SK-N-SH (cell line): ENCODE results near the gene C19orf81. TPM values are rescaled to one million over a fixed set of nuclear protein-coding genes. Genes with fewer than 3 reads are reported as not detected.

ENCODE experiments used
- CTCF ChIA-PET: fragments of 300-600, 350-600 bp; formaldehyde crosslinking; extraction: SDS; loops from one replicate; lab custom pipeline; 2021; lab: Yijun Ruan, JAX
- POLR2A ChIA-PET: fragments of 350-600 bp; sonication (Branson Sonifier 250); formaldehyde crosslinking; extraction: SDS; loops from one replicate; lab custom pipeline; 2020; ENCODE audit warnings: antibody characterized with exemption, inconsistent platforms; lab: Yijun Ruan, JAX
- DNase-seq: peaks from one replicate; pipeline ENCODE4 v3.0.0; 2012
- H2AFZ ChIP-seq: fragments of 200-600 bp; sonication (generic); 2 replicates; pipeline ENCODE4 v1.8.1; 2016; ENCODE audit warnings: antibody characterized with exemption, mild to moderate bottlenecking, low read depth
- H3F3A ChIP-seq: fragments of 200-600 bp; sonication (generic); replicated peaks from 2 replicates; pipeline ENCODE3; 2016; ENCODE audit warnings: antibody characterized with exemption, mild to moderate bottlenecking; ENCODE audit not compliant: insufficient read depth
- H3K27ac ChIP-seq, 2 experiments: fragments of 200-500 bp in 1 of 2; fragments of 200-600 bp in 1 of 2; sonication (Bioruptor generic) in 1 of 2; sonication (generic), shearing (Covaris generic) in 1 of 2; 2 replicates each; pipeline versions ENCODE4 v1.5.1 to v1.6.1; 2014 to 2016; ENCODE audit warnings: low read depth in 2 of 2, inconsistent platforms in 1 of 2, low read length in 1 of 2, mild to moderate bottlenecking in 1 of 2, mixed read lengths in 1 of 2
- H3K27me3 ChIP-seq: fragments of 200-600 bp; sonication (generic), shearing (Covaris generic); 2 replicates; pipeline ENCODE4 v1.6.1; 2016; ENCODE audit warnings: mixed run types; ENCODE audit not compliant: insufficient read depth
- H3K36me3 ChIP-seq, 2 experiments: fragments of 200-500 bp in 1 of 2; fragments of 200-600 bp in 1 of 2; sonication (Bioruptor generic) in 1 of 2; sonication (generic) in 1 of 2; replicated peaks in 1 of 2; 2 replicates each; pipeline versions ENCODE3 to v1.5.1; 2014 to 2016; ENCODE audit warnings: low read length in 1 of 2, mild to moderate bottlenecking in 1 of 2; ENCODE audit not compliant: insufficient read depth in 2 of 2, control insufficient read depth in 1 of 2
- H3K4me1 ChIP-seq, 2 experiments: fragments of 200-500 bp in 1 of 2; fragments of 200-600 bp in 1 of 2; sonication (Bioruptor generic) in 1 of 2; sonication (generic), shearing (Covaris generic) in 1 of 2; 2 replicates each; pipeline versions ENCODE4 v1.5.1 to v1.6.1; 2014 to 2016; ENCODE audit warnings: low read depth in 1 of 2, low read length in 1 of 2, mixed run types in 1 of 2; ENCODE audit not compliant: insufficient read depth in 2 of 2, control insufficient read depth in 1 of 2
- H3K4me2 ChIP-seq: fragments of 200-600 bp; sonication (generic), shearing (Covaris generic); 2 replicates; pipeline ENCODE4 v1.6.1; 2017; ENCODE audit warnings: mixed run types
- H3K4me3 ChIP-seq, 2 experiments: fragments of 200-500 bp in 1 of 2; fragments of 200-600 bp in 1 of 2; sonication (Bioruptor generic) in 1 of 2; sonication (generic), shearing (Covaris generic) in 1 of 2; 2 replicates each; pipeline versions ENCODE4 v1.5.1 to v1.8.1; 2014 to 2016; ENCODE audit warnings: low read depth in 2 of 2, inconsistent platforms in 1 of 2, low read length in 1 of 2, mild to moderate bottlenecking in 1 of 2, mixed read lengths in 1 of 2, moderate library complexity in 1 of 2
- H3K79me2 ChIP-seq: fragments of 200-600 bp; sonication (generic); 2 replicates; pipeline ENCODE4 v1.8.1; 2017; ENCODE audit warnings: mild to moderate bottlenecking; ENCODE audit not compliant: insufficient read depth
- H3K9ac ChIP-seq: fragments of 200-600 bp; sonication (generic); 2 replicates; pipeline ENCODE4 v1.6.1; 2017; ENCODE audit warnings: mixed run types
- H3K9me2 ChIP-seq: fragments of 200-600 bp; sonication (generic); 2 replicates; pipeline ENCODE4 v1.6.1; 2017; ENCODE audit warnings: mixed run types
- H3K9me3 ChIP-seq: fragments of 200-600 bp; sonication (generic); 2 replicates; pipeline ENCODE4 v1.6.1; 2017; ENCODE audit warnings: mixed run types, mild to moderate bottlenecking, moderate library complexity
- H4K20me1 ChIP-seq: fragments of 200-600 bp; sonication (generic); 2 replicates; pipeline ENCODE4 v1.6.1; 2017; ENCODE audit warnings: mild to moderate bottlenecking, mixed run types; ENCODE audit not compliant: insufficient read depth
- CHD2 ChIP-seq: fragments of 150-350 bp; IDR thresholded peaks from 2 replicates; pipeline ENCODE4 v1.6.1; 2018; ENCODE audit warnings: low read length; ENCODE audit not compliant: partially characterized antibody
- CTCF ChIP-seq: fragments of 200-600 bp; sonication (generic); IDR thresholded peaks from 2 replicates; pipeline ENCODE4 v1.6.1; 2017; ENCODE audit warnings: antibody characterized with exemption, mild to moderate bottlenecking, moderate library complexity
- ELF1 ChIP-seq: IDR thresholded peaks from 2 replicates; pipeline ENCODE4 v1.4.0; 2012
- EP300 ChIP-seq, 2 experiments: IDR thresholded peaks; 2 replicates each; pipeline versions ENCODE4 v1.4.0 to v1.6.1; 2012; ENCODE audit warnings: borderline replicate concordance in 1 of 2, low read depth in 1 of 2, low read length in 1 of 2
- FOXJ3 ChIP-seq: sonication (generic); formaldehyde crosslinking; IDR thresholded peaks from 2 replicates; pipeline ENCODE4 v1.5.1; 2020; ENCODE audit warnings: mild to moderate bottlenecking, missing genetic modification reagents
- GABPA ChIP-seq: IDR thresholded peaks from 2 replicates; pipeline ENCODE4 v1.4.0; 2012; ENCODE audit warnings: low read depth, mild to moderate bottlenecking
- GATA2 ChIP-seq: sonication (generic); formaldehyde crosslinking; IDR thresholded peaks from 2 replicates; pipeline ENCODE4 v1.5.0; 2020; ENCODE audit warnings: mild to moderate bottlenecking, missing genetic modification reagents
- JUND ChIP-seq: IDR thresholded peaks from 2 replicates; pipeline ENCODE4 v1.4.0; 2012
- MAX ChIP-seq: IDR thresholded peaks from 2 replicates; pipeline ENCODE4 v1.4.0; 2012; ENCODE audit warnings: low read depth
- MXI1 ChIP-seq: IDR thresholded peaks from 2 replicates; pipeline ENCODE4 v1.6.1; 2012; ENCODE audit warnings: mild to moderate bottlenecking, low read depth, low read length, improper control_type of control experiment
- NFIC ChIP-seq: IDR thresholded peaks from 2 replicates; pipeline ENCODE4 v1.4.0; 2012; ENCODE audit warnings: borderline replicate concordance
- POLR2AphosphoS5 ChIP-seq: IDR thresholded peaks from 2 replicates; pipeline ENCODE4 v1.6.1; 2012; ENCODE audit warnings: low read depth, low read length
- RAD21 ChIP-seq: IDR thresholded peaks from 2 replicates; pipeline ENCODE4 v1.6.1; 2012; ENCODE audit warnings: mild to moderate bottlenecking, low read length
- RCOR1 ChIP-seq: fragments of 150-350 bp; IDR thresholded peaks from 2 replicates; pipeline ENCODE4 v1.6.1; 2017; ENCODE audit warnings: antibody characterized with exemption, low read length
- REST ChIP-seq: IDR thresholded peaks from 2 replicates; pipeline ENCODE4 v1.6.1; 2012; ENCODE audit warnings: mild to moderate bottlenecking, low read depth, low read length, moderate library complexity
- RFX5 ChIP-seq: IDR thresholded peaks from 2 replicates; pipeline ENCODE4 v1.6.1; 2012; ENCODE audit warnings: mild to moderate bottlenecking, improper control_type of control experiment, low read length
- RXRA ChIP-seq: IDR thresholded peaks from 2 replicates; pipeline ENCODE4 v1.4.0; 2012; ENCODE audit warnings: low read depth, mild to moderate bottlenecking, borderline replicate concordance
- SMC3 ChIP-seq: IDR thresholded peaks from 2 replicates; pipeline ENCODE4 v1.6.1; 2012; ENCODE audit warnings: low read depth, low read length, improper control_type of control experiment
- TAF1 ChIP-seq: IDR thresholded peaks from 2 replicates; pipeline ENCODE4 v1.6.1; 2012; ENCODE audit warnings: low read depth, mild to moderate bottlenecking, low read length, moderate library complexity, borderline replicate concordance
- TCF12 ChIP-seq: IDR thresholded peaks from 2 replicates; pipeline ENCODE4 v1.4.0; 2012
- TEAD4 ChIP-seq: IDR thresholded peaks from 2 replicates; pipeline ENCODE4 v1.4.0; 2012; ENCODE audit warnings: mild to moderate bottlenecking, borderline replicate concordance; ENCODE audit not compliant: insufficient read depth
- USF1 ChIP-seq: IDR thresholded peaks from 2 replicates; pipeline ENCODE4 v1.4.0; 2012; ENCODE audit warnings: low read depth, borderline replicate concordance
- WGBS: methylation state at CpG from one replicate; pipeline ENCODE4 v1.1.6; 2017; ENCODE audit warnings: low lambda C conversion rate; 5-methylcytosine and 5-hydroxymethylcytosine counted together
- polyA plus RNA-seq, 3 experiments: library from polyadenylated mRNA; depleted of rRNA; stranded (reverse); fragments of >200 nt; gene quantifications; 2 replicates each; pipeline ENCODE4 v1.2.3, GENCODE V29; 2012

C19orf81 gene
- polyA plus RNA-seq, 1 of the 3 experiments (the other 2 are of a cell fraction) = 5.7 TPM

GRCh38 chr19:50676625-50677197, 27.5 kb downstream of the C19orf81 start:
- H3K4me3 ChIP-seq = no peak overlapping the region
- TF ChIP-seq REST (no peak), ELF1 (no peak), USF1 (no peak), GATA2 (no peak), TEAD4 (no peak), EP300 (IDR thresholded peaks at IDR 0.05; ENCODE audit: borderline replicate concordance in 1 of 2, low read depth in 1 of 2, low read length in 1 of 2) (no peak), FOXJ3 (CRISPR knock-in tag) (no peak)
- TF ChIP-seq, all 33 proteins: peak for 0
- DNase-seq = no peak
- Histone ChIP-seq H3K9ac (no peak overlapping the region), H3K9me2 (no peaks in the 10 kb centered on the region), H4K20me1 (no peaks in the 10 kb centered on the region), H3K4me1 (no peaks in the 10 kb centered on the region; a peak in 1 of 4 replicates), H3K79me2 (no peaks in the 10 kb centered on the region), H2AFZ (no peak overlapping the region), H3K27ac (no peak overlapping the region), H3K4me2 (no peak overlapping the region), H3K27me3 (no peaks in the 10 kb centered on the region), H3K9me3 (no peaks in the 10 kb centered on the region), H3K36me3 (no peaks in the 10 kb centered on the region), H3F3A (no peaks in the 10 kb centered on the region)
- WGBS = 84% methylated on average over 1 of the region's 1 CpG
- POLR2A ChIA-PET = no interaction called here
- CTCF ChIA-PET = no interaction called here

GRCh38 chr19:50677636-50678035, 28.4 kb downstream of the C19orf81 start:
- H3F3A ChIP-seq = no peaks in the 10 kb centered on the region
- no peak overlapping the region for H3K4me3 ChIP-seq
- H3K79me2 ChIP-seq = no peaks in the 10 kb centered on the region
- H3K27me3 ChIP-seq = no peaks in the 10 kb centered on the region
- WGBS = 47% methylated on average over 5 of the region's 5 CpGs
- no peaks in the 10 kb centered on the region for H3K9me2 ChIP-seq
- no peaks in the 10 kb centered on the region; a peak in 1 of 4 replicates for H3K4me1 ChIP-seq
- no peak overlapping the region for H3K4me2 ChIP-seq
- no peak overlapping the region for H3K27ac ChIP-seq
- no peak overlapping the region for H3K9ac ChIP-seq
- H3K9me3 ChIP-seq = no peaks in the 10 kb centered on the region
- DNase-seq = no peak
- ChIA-PET POLR2A (no interaction called here), CTCF (no interaction called here)
- no peaks in the 10 kb centered on the region for H3K36me3 ChIP-seq
- H4K20me1 ChIP-seq = no peaks in the 10 kb centered on the region
- H2AFZ ChIP-seq = no peak overlapping the region
- no peak for TF ChIP-seq POLR2AphosphoS5
- no peak for TF ChIP-seq USF1
- no peak for TF ChIP-seq NFIC
- TF ChIP-seq MAX = no peak
- no peak for TF ChIP-seq TCF12
- no peak for TF ChIP-seq CHD2
- TF ChIP-seq RAD21 = no peak
- TF ChIP-seq JUND = no peak
- no peak for TF ChIP-seq TAF1
- no peak for TF ChIP-seq GABPA
- TF ChIP-seq RXRA = no peak
- TF ChIP-seq FOXJ3 (CRISPR knock-in tag) = no peak
- no peak for TF ChIP-seq EP300 (IDR thresholded peaks at IDR 0.05; ENCODE audit: borderline replicate concordance in 1 of 2, low read depth in 1 of 2, low read length in 1 of 2)
- TF ChIP-seq SMC3 = no peak
- no peak for TF ChIP-seq CTCF
- no peak for TF ChIP-seq RFX5
- TF ChIP-seq RCOR1 = no peak
- no peak for TF ChIP-seq MXI1
- no peak for TF ChIP-seq ELF1
